Stimulated activated CD4-positive, alpha-beta T cell treated with anti-CD3 and anti-CD28 coated beads, Interleukin-1b, Interleukin-23, amount 100 ng/mL, for 1 hour (primary cell): ENCODE data around the gene ARSB.
"Not testable (repeated sequence)": the region's sequence is repeated elsewhere in the genome, so short reads cannot be mapped to it uniquely, and the experiment has no call there.

Source experiments
- DNase-seq, 2 donors: peaks; one replicate each; pipeline ENCODE4 v3.0.0-alpha.2; 2020; ENCODE audit warnings: low read depth in 2 of 2

The ARSB gene

GRCh38 chr5:78953092-78953800 lies 31.9 kb downstream of the ARSB start:
- DNase-seq: no peak

DNA sequence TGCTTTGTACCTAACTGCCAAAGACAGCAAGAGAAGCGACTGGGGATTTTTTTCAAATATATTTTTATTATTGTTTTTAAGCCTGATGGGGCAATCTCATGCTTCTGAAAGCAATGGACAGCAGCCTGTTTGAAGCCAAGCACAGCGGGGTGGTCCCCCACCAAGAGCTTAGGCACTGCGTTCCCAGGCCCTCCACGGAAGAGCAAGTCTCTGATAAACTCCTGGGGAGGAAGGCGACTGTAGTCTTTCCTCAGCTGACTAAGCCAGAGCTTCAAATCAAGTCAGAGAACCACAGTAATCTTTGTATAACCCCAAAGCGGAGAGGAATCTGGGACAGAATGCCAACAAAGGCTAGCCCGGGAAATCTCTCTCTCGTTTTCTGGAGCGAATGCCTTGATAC lies 54.4 kb downstream of the ARSB start:
- DNase-seq: no peak

DNA sequence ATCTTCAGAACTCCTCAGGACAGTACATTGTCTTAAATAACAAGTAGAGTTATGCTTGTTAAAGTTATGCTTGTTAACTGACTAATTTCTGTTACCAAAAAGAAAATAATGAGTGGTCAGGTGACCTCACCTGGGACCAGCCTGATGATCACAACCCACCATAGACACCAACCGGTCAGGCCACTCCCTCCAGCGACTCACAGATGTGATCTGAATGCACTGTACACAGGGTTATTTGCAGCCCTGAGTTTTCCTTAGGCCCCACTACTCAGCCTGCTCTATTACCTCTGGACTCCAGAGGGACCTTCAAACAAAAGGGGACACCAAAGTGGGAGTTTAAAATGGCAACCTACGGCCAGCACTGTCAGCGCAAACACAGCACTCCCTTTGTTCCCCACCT lies 55.3 kb downstream of the ARSB start:
- no peak for DNase-seq

DNA sequence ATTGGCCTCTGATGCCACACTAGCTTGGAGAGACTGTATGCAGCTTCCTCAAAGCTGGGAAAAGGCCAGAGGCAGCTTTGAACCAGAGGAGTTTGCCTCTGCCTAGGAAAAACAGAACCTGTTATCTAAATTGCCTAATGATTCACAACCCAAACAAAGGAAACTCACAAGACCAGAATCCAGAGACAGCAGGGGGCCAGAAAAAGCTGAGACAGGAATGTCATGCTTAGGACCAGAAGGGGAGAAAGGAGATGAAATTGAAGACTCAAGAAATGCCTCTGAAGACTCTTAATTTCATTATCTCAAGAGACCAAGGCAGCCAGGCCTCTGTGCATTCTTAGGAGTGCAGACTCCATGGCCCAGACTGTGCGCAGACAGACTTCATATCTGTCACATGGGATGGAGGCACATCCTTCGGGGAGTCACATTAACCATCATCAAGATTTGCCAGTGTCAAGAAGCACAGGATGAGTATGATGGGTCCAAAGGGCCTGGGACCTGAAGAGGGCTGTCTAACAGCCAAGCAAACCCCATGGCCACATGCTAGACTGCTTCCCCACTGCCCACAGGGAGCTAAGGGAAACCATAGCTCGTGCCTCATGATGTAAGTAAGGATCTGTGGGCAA lies 57.3 kb downstream of the ARSB start:
- DNase-seq: no peak

GRCh38 chr5:78926252-78926651 lies 58.9 kb downstream of the ARSB start:
- no peak for DNase-seq

GRCh38 chr5:78925129-78925876 lies 59.8 kb downstream of the ARSB start:
- DNase-seq: no peak

GRCh38 chr5:78923622-78923970 lies 61.5 kb downstream of the ARSB start:
- DNase-seq: no peak

DNA sequence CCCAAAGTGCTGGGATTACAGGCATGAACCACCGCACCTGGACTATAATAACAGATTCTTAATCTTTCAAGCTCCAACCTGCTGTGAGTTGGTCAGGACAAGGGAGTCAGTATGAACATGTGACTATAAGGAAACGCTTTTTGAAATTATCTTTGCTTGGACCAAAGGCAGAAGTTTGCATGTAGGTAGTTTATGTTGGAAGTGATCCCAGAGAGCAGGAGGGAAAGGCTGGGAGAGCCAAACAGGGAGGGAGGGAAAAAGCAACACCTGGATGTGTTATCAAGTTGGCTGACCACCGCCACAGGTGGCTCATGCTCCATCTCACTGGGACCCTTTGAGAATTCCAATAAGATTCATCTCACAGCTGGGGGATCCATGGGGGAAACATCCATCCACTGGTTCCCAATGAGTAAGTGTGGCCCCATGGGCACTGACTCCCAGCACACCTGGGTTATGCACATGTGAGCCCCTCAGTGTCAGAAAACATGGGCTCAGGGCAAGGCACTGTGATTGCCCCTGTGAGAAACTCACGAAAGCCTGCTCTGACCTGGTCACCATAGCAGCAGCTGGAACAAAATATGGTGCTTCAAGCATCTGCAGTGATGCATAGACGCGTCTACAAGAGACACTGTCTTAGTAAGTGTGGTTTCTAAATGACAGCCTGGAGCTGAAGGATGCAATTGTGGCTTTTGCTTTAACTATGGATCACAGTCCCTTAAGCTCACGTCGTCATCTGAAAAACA lies 62.1 kb downstream of the ARSB start:
- DNase-seq: no peak

DNA sequence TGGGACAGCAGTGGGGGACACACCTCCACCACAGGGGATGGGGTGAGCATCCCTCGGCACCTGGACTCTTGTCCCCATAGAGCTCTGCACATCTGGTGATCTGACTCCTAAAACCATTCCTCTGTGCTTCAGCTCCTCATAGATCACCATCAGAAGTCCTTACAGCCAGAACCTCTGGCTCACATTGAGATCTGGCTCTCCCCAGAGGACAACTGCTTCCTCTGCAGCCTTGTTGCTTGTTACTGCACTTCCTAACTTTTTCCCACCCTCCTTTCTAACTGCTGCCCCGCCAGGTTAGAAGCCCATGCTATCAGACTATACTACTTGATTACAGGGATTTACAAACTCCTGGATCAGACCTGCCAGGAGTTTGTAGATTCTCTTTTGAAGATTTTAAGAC lies 64.5 kb downstream of the ARSB start:
- no peak for DNase-seq

- DNase-seq: no peak
Measured at GRCh38 chr5:78919796-78920195, 65.3 kb downstream of the ARSB start.

DNA sequence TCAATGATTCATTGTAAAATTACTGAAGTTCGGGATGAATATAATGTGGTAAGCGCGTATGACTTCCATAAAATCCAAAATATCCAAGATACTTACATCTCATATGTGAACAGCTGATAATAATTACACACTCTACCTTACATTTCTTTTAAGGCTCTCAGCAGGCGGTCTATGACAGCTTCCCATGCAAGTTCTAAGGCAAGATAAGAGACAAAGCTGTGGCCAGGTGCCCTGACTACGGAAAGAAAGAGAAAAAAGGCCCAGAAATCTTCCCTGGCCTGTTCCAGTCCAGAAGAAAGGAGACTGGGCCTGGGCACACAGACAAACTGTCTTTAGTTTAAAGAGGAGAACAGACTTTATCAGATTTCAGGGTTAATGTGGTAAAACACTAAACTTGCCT lies 69.1 kb downstream of the ARSB start:
- no peak for DNase-seq

- no peak for DNase-seq
Measured at GRCh38 chr5:78915170-78915569, 69.9 kb downstream of the ARSB start.

DNA sequence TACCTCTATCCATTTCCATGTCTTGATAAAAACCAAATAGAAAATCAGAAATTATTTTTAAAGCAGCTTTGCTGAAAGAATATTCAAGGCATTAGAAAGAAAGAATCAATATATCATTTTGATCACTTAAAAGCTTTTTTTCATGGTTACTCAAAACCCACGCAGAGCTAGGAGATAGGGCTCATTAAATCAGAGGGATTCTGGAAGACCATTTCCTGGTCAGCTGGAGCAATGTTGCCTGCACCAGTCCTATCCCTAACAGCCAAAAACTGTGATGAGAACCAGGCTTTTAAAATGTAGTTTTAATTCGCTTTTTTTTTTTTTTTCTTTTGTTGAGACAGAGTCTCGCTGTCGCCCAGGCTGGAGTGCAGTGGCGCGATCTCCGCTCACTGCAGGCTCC lies 72.3 kb downstream of the ARSB start:
- DNase-seq: no peak

GRCh38 chr5:78912085-78912771 lies 72.9 kb downstream of the ARSB start:
- no peak for DNase-seq

GRCh38 chr5:78909224-78909983 lies 75.7 kb downstream of the ARSB start:
- DNase-seq: not testable (repeated sequence)

DNA sequence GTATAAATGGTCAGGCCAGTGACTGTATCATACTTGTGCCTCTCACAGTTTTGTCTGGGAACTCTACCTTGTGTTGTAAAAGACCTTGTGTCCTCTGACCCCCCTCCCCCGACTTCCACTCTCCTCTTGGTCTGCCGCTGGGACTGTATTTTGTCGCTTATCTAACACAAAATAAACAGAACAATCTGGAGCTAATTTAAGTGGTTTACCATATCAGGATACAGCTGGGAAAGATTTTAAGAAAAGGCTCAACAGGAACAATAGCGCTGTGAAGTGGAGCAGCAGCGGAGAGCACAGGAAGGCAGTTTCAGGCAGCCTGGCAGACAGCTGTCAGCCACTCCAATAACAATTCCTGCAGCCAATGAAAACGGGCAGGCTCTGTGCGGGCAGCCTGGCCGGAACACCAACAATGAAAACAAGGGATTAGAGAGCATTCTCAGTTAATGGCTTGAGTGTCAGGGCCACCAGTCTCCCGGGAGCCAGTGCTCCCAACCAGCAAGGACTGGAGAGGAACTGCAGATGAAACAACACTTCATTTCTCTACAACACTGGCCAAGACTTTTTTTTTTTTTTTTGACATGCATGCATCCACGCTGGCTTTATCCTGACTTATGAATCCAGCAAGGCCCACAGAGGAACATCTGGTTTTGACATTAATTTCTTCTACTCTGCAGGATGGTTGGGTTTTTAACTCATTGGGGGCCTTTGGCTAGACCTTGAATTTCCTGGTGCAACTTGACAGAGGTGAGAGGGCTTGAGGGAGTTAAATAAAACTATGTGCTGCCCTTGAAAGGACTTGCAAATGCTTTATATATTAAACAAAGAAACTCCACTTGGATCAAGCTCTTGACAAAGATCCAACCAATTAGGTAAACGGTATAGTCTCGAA lies 76.7 kb downstream of the ARSB start:
- no peak for DNase-seq

DNA sequence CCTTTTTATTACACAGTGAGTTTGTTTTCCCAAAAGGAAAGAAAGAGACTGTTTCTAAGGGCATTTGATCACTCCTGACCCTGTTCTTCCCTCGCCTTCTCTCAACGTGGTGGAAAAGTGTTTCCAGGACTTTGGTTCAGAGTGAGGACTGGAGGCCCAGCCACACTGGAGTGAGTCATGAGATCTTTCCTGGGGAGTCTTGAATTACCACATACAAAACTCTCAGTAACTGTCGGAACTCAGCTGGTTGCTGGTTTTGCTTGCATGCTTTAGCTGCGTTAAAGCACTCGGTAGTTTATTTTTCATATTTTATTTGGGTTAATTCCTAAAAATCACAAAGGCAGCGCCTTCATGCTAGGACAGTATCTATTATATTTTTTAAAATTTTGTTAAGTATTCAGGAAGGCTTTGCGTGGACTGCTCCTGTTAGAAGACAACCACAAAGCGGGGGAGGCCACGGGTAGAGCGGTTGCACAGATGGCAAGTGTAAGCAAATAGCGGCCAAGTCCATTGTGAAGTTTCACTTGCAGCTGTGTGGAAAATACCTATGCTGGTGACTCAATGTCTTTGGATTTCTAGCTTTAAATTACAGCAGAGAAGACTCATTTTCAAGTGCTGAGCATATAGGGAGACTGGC lies 77.7 kb downstream of the ARSB start:
- no peak for DNase-seq

DNA sequence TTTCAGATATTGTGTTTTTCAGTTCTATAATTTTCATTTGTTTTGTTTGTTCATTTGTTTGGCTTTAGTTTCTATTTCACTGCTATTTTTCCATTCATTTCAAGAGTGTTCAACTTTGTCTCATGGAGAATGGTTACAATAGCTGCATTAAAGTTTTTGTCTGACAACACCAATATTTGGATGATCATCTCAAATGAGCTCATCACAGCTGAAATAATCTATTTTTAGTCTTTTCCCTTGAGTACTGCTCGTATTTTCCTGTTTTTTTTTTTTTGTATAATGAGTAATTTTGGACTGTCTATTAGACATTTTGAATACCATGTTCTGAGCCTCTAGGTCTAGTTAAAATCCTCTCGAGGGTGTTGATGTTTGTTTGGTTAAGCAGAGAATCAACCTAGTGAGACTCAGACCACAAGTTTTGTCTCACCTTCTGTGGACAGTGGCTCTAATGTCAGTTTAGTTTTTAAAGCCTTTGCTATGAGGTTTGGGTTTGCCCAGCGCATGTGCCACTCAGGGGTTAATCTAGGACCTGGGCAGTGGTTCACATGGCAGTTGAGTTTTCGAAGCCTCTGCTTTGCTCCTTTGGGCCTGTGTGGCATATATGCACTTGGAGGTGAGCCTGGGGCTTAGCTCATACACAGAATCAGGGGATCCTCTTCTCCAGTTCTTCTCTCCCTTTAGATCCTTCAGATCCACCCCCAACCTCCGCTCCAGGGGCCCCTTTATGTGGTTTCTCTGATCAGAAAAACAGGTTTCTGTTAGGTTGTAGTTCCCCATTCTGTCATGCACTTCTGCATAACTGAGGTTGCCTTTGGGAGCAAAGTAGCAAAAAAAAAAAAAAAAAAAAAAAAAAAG lies 79.8 kb downstream of the ARSB start:
- DNase-seq: no peak

DNA sequence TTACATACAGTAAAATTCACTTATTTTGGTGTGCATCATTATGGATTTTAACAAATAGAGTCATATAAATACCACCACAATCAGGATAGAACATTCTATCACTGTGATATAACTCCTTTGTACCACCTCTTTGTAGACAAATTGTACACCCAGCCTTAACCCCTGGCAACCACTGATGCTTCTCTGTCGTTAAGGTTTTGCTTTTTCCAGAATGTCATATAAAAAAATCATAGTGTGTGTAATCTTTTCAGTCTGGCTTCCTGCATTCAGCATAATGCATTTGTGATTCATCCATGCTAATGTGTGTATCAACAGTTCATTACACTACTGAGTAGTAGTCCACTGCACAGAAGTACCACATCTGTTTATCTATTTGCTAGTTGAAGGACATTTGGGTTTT lies 81.2 kb downstream of the ARSB start:
- no peak for DNase-seq
